D721Med (cell line): ENCODE measurements around the gene CLN6.
"Not testable (repeated sequence)": the region's sequence is repeated elsewhere in the genome, so short reads cannot be mapped to it uniquely, and the experiment has no call there.

ENCODE experiments used
- DNase-seq: peaks from one replicate; pipeline ENCODE4 v3.0.0; 2011; ENCODE audit warnings: low spot score; ENCODE audit not compliant: insufficient read length
- FAIRE-seq: peaks from 2 replicates; lab custom pipeline; 2011; peaks lifted over from hg19 to GRCh38; lab: Jason Lieb, UNC
- CTCF ChIP-seq: IDR thresholded peaks from 2 replicates; pipeline ENCODE4 v1.5.1; 2012; ENCODE audit warnings: mild to moderate bottlenecking, control low read depth; ENCODE audit not compliant: insufficient read depth; ENCODE audit errors: missing control alignments

Gene CLN6

GRCh38 chr15:68228971-68229385, 550 bp downstream of the CLN6 start:
- TF ChIP-seq CTCF: no peak
- DNase-seq (no peak), FAIRE-seq (no peak)

- DNase-seq (no peak), FAIRE-seq (no peak)
- no peak for TF ChIP-seq CTCF
Observed at GRCh38 chr15:68228143-68228970, 1.2 kb downstream of the CLN6 start.

GRCh38 chr15:68227643-68228142, 1.8 kb downstream of the CLN6 start:
- no peak for TF ChIP-seq CTCF
- FAIRE-seq (no peak), DNase-seq (no peak)

- DNase-seq, FAIRE-seq: not testable (repeated sequence)
Observed at GRCh38 chr15:68225442-68225841, 4.1 kb downstream of the CLN6 start.

- DNase-seq (no peak), FAIRE-seq (no peak)
- no peak for TF ChIP-seq CTCF
Observed at GRCh38 chr15:68224546-68225250, 4.8 kb downstream of the CLN6 start.

GRCh38 chr15:68224108-68224507, 5.4 kb downstream of the CLN6 start:
- FAIRE-seq: no peak
- TF ChIP-seq CTCF: no peak
- no peak for DNase-seq

- FAIRE-seq: no peak
- no peak for TF ChIP-seq CTCF
- no peak for DNase-seq
Observed at GRCh38 chr15:68223171-68223570, 6.4 kb downstream of the CLN6 start.

- not testable (repeated sequence) for FAIRE-seq, DNase-seq
Observed at GRCh38 chr15:68222432-68222743, 7.1 kb downstream of the CLN6 start.

- not testable (repeated sequence) for FAIRE-seq, DNase-seq
Observed at GRCh38 chr15:68221530-68222431, 7.7 kb downstream of the CLN6 start.
